Frontal cortex (tissue), 4 donors: ENCODE results near the gene MOCS2. TPM values are rescaled to one million over a fixed set of nuclear protein-coding genes. Genes with fewer than 3 reads are reported as not detected.

Experiments
- DNase-seq, 2 donors: peaks; one replicate each; pipeline ENCODE4 v3.0.0; 2012; ENCODE audit warnings: low spot score in 2 of 2
- FAIRE-seq: peaks from 2 replicates; lab custom pipeline; 2012; peaks lifted over from hg19 to GRCh38; lab: Jason Lieb, UNC
- total RNA-seq: library from RNA; depleted of rRNA; stranded (reverse); fragments of >200 nt; gene quantifications from one replicate; pipeline ENCODE4 v1.2.3, GENCODE V29; 2014
- donor health status: control.
- donor health status: control.
- donor health status: control.

Gene MOCS2
- total RNA-seq, 1 donor from 2014 or later, result 28.9 TPM

DNA sequence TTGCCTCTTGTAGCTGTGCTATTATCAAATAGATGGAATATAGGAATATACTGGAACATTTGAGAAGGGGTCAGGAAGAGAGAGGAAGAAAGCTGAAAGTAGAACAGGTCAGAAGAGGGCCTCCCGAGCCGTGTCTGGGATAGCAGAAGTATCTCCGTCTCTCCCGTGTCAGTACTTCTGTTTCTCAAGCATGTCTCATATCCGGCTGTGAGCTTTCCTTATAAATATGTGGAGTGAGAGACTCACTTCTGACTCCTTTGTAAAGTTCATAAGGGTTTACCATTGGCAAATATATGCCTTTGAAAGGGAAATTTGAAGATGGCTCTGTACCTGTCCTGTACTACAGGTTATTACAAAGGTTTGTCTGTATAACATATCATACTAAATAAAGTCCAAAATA is 50.3 kb downstream of the MOCS2 start:
- no peak for DNase-seq
- FAIRE-seq, result no peak

DNA sequence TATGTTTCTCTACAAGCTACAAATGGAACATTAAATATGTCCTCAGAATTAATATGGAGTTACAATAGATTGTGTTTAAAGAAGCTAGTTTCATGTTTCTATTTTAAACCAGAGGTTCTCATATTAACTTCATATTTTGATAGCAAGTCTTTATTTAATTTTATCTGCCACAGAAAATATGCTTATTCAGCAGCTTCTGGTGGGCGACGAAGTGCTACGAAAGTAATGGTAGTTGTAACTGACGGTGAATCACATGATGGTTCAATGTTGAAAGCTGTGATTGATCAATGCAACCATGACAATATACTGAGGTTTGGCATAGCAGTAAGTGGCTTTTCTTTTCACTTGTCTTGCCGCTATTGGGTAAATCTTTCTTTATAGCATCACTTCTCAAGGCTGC is 54.2 kb downstream of the MOCS2 start:
- FAIRE-seq (no peak), DNase-seq (no peak)

DNA sequence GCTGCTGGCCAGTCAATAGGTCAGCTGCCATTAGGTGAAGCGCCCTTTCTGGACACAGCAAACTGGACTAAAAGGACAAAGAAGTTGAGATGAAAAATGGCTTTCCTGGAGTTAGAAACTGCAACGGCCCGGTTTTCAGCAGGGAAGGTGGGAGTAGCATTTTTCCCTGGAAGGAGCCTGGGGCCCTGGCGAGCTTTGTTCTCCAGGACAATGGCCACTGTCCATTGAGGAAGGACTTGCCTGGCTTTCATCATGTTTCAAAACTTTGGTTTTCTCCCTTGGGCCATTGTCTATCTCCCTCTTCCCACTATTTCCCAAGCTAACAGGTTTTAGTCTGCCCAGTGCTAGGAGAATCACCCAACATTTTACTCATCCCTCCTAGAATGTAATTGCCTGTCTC is 56.2 kb downstream of the MOCS2 start:
- FAIRE-seq (no peak), DNase-seq (no peak)

DNA sequence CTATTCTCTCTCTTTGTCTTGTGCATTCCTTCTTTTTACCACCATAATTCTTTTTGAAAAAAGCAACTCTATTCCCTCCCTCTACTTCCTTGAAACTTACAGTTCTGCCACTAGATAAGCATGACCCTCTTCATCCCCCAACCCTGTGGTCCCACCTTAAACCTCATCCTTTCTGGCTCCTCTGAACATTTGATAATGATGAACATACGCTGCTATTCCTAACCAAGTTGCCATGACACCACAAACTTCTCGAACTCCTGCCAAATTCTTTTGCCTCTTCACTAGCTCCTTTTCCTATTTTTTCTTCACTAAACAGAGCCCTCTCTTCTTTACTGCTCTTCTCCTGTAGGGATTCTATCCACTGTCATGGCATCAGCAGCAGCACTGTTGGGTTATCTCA is 57.1 kb downstream of the MOCS2 start:
- FAIRE-seq (no peak), DNase-seq (no peak)

DNA sequence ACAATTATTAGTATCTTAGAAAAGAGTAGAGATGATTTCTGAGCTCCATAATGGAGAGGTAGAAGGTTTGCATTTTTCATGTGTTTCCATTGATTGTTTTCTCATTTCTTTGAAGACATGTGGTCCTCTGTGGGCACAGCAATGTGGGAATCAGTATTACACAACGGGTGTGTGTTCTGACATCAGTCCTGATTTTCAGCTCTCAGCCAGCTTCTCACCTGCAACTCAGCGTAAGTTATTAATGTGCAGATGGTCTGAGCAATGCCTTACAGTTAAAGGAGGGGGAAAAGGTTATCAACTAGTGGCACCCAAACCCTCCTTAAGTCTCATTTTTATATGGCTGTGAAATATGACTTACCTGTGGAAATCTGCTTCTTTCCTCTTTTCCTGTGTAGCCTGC is 61.3 kb downstream of the MOCS2 start:
- DNase-seq (no peak), FAIRE-seq (no peak)

Other genes starting within 250 kb of the MOCS2 start
- 2.0 TPM for gene ITGA2, start 120.4 kb downstream of the MOCS2 start, total RNA-seq